Bronchial epithelial cell (primary cell): Measurements from ENCODE around the gene CCDC13. TPM values are rescaled to one million over a fixed set of nuclear protein-coding genes. Genes with fewer than 3 reads are reported as not detected.

Experiments
- DNase-seq: peaks from one replicate; pipeline ENCODE4 v3.0.0-alpha.2; 2010; ENCODE audit warnings: low read depth
- FAIRE-seq: peaks from 2 replicates; lab custom pipeline; 2011; peaks lifted over from hg19 to GRCh38; lab: Jason Lieb, UNC
- H3K27me3 ChIP-seq: 2 replicates; pipeline ENCODE4 v1.5.1; 2011; ENCODE audit warnings: low read length; ENCODE audit not compliant: control insufficient read depth, insufficient read depth
- H3K36me3 ChIP-seq: 2 replicates; pipeline ENCODE4 v1.5.1; 2011; ENCODE audit warnings: low read length; ENCODE audit not compliant: control insufficient read depth, insufficient read depth
- H3K4me3 ChIP-seq: 2 replicates; pipeline ENCODE4 v1.5.1; 2011; ENCODE audit warnings: mild to moderate bottlenecking, low read depth, low read length, control low read depth
- CTCF ChIP-seq: IDR thresholded peaks from 2 replicates; pipeline ENCODE4 v1.5.1; 2011; ENCODE audit warnings: mild to moderate bottlenecking, moderate library complexity, low read length, control low read depth, inconsistent platforms; ENCODE audit not compliant: insufficient read depth, severe bottlenecking
- total RNA-seq: library from RNA; depleted of rRNA; stranded (reverse); fragments of >200 nt; gene quantifications from 2 replicates; pipeline ENCODE4 v1.2.1, GENCODE V29; 2014

CCDC13 gene
- total RNA-seq, 1 donor from 2014 or later = 1.6 TPM

DNA sequence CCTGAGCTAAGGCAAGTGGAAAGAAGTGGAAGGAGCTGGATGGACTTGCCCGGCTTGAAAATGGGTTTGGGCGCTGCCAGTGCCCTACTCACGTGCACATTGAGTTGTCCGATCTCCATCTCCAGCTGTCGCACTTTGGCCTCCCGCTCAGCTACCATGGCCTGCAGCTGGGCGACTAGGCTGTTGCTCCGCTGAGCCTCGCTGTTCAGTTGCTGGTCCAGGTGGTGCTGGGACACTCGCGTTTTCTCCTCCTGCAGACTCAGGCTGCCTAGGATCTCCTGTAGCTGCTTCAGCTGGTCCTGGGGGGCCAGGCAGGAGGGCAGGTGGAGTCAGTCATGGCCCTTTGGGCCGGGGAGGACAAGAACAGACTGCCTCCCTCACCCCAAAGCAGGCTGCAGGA lies 37.4 kb downstream of the CCDC13 start:
- H3K4me3 ChIP-seq = no peak overlapping the region
- DNase-seq (no peak), FAIRE-seq (no peak)
- peaks cover 4% of the 10 kb centered on the region for H3K27me3 ChIP-seq
- no peaks in the 10 kb centered on the region for H3K36me3 ChIP-seq
- no peak for TF ChIP-seq CTCF

DNA sequence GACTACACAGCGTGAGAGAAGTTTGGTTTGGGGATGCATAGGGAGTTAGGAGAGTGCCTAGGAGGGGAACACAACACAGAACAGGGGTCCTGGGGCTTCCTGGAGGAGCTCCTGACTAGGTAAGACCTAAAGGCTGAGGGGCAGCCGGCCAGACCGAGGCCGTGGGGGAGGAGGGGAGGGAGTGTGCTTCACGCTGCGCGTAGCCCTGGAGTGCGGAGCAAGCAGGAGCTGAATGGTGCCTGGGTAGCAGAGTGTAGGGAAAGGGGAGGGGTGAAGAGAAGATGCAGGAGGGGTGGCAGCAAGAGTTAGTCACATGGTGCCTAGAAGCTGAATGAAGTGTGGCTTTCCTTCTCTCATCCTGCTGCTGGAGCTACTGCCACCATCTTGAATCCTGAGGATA lies 38.0 kb downstream of the CCDC13 start:
- Histone ChIP-seq H3K27me3 (peaks cover 4% of the 10 kb centered on the region), H3K36me3 (no peaks in the 10 kb centered on the region), H3K4me3 (no peak overlapping the region)
- no peak for DNase-seq
- peak; percentile 75 for FAIRE-seq
- TF ChIP-seq CTCF = no peak

GRCh38 chr3:42734263-42734860 lies 38.7 kb downstream of the CCDC13 start:
- FAIRE-seq = no peak
- Histone ChIP-seq H3K4me3 (no peak overlapping the region), H3K36me3 (no peaks in the 10 kb centered on the region), H3K27me3 (peaks cover 4% of the 10 kb centered on the region)
- DNase-seq = no peak
- TF ChIP-seq CTCF = no peak

- H3K27me3 ChIP-seq = peaks cover 4% of the 10 kb centered on the region
- H3K36me3 ChIP-seq = no peaks in the 10 kb centered on the region
- no peak for DNase-seq
- no peak overlapping the region for H3K4me3 ChIP-seq
- no peak for TF ChIP-seq CTCF
- no peak for FAIRE-seq
Observed at GRCh38 chr3:42733501-42734262, 39.4 kb downstream of the CCDC13 start.

- H3K4me3 ChIP-seq = no peak overlapping the region
- TF ChIP-seq CTCF = peak; percentile 11
- peaks cover 4% of the 10 kb centered on the region for H3K27me3 ChIP-seq
- H3K36me3 ChIP-seq = no peaks in the 10 kb centered on the region
- no peak for DNase-seq
- no peak for FAIRE-seq
Observed at GRCh38 chr3:42732829-42733459, 40.1 kb downstream of the CCDC13 start.
